Neuronal stem cell (in vitro differentiated cells): ENCODE measurements around the gene ARRDC3.
A peak's percentile ranks its signal among the peaks of the same experiment; 100 is the strongest.

Experiments used
- DNase-seq: peaks from one replicate; pipeline ENCODE4 v3.0.0-alpha.2; 2013; ENCODE audit warnings: low spot score
- H2AFZ ChIP-seq: one replicate; pipeline ENCODE4 v1.6.1; 2013; ENCODE audit warnings: mild to moderate bottlenecking, low read length, inconsistent platforms
- H2AK5ac ChIP-seq: 2 replicates; pipeline ENCODE4 v1.6.1; 2013; ENCODE audit warnings: low read depth, mild to moderate bottlenecking, inconsistent platforms, low read length, moderate library complexity, mixed read lengths
- H2BK120ac ChIP-seq: 2 replicates; pipeline ENCODE4 v1.6.1; 2013; ENCODE audit warnings: low read depth, mild to moderate bottlenecking, inconsistent platforms, low read length, moderate library complexity, mixed read lengths
- H2BK12ac ChIP-seq: one replicate; pipeline ENCODE4 v1.6.1; 2013; ENCODE audit warnings: low read length, inconsistent platforms
- H2BK15ac ChIP-seq: 2 replicates; pipeline ENCODE4 v1.6.1; 2013; ENCODE audit warnings: mild to moderate bottlenecking, low read length, inconsistent platforms, mixed read lengths
- H2BK5ac ChIP-seq: one replicate; pipeline ENCODE4 v1.6.1; 2013; ENCODE audit warnings: inconsistent platforms, mild to moderate bottlenecking, low read length, moderate library complexity
- H3K14ac ChIP-seq: one replicate; pipeline ENCODE4 v1.6.1; 2013; ENCODE audit warnings: low read length, inconsistent platforms
- H3K18ac ChIP-seq: 2 replicates; pipeline ENCODE4 v1.6.1; 2013; ENCODE audit warnings: low read length, inconsistent platforms
- H3K23ac ChIP-seq: 2 replicates; pipeline ENCODE4 v1.6.1; 2013; ENCODE audit warnings: low read depth, mild to moderate bottlenecking, mixed read lengths, low read length, inconsistent platforms; ENCODE audit not compliant: poor library complexity
- H3K27ac ChIP-seq: replicated peaks from 3 replicates; pipeline ENCODE4 v1.5.1; 2013; ENCODE audit warnings: low read length, inconsistent platforms
- H3K27me3 ChIP-seq, 3 experiments: 2 replicates each; pipeline ENCODE4 v1.6.1; 2013; ENCODE audit warnings: low read length in 3 of 3, mild to moderate bottlenecking in 2 of 3, inconsistent platforms in 1 of 3, low read depth in 1 of 3, mixed read lengths in 1 of 3, moderate library complexity in 1 of 3; ENCODE audit not compliant: control insufficient read depth in 3 of 3, insufficient read depth in 3 of 3
- H3K36me3 ChIP-seq, 2 donors: replicated peaks in 1 of 2; 2 replicates each; pipeline ENCODE4 v1.6.1; 2013; ENCODE audit warnings: low read length in 2 of 2; ENCODE audit not compliant: control insufficient read depth in 2 of 2, insufficient read depth in 2 of 2
- H3K4ac ChIP-seq: 2 replicates; pipeline ENCODE4 v1.6.1; 2013; ENCODE audit warnings: inconsistent platforms, mild to moderate bottlenecking, low read length, moderate library complexity
- H3K4me1 ChIP-seq, 2 donors: 1 replicate in 1 of 2; 2 replicates in 1 of 2; pipeline ENCODE4 v1.6.1; 2013; ENCODE audit warnings: low read length in 2 of 2, low read depth in 1 of 2; ENCODE audit not compliant: control insufficient read depth in 2 of 2, insufficient read depth in 1 of 2
- H3K4me2 ChIP-seq: one replicate; pipeline ENCODE4 v1.6.1; 2013; ENCODE audit warnings: mild to moderate bottlenecking, low read length, inconsistent platforms; ENCODE audit not compliant: insufficient read depth, poor library complexity, severe bottlenecking
- H3K4me3 ChIP-seq, 2 donors: 2 replicates each; pipeline ENCODE4 v1.5.1; 2013; ENCODE audit warnings: low read length in 2 of 2, mild to moderate bottlenecking in 2 of 2, inconsistent platforms in 1 of 2, moderate library complexity in 1 of 2
- H3K79me1 ChIP-seq: one replicate; pipeline ENCODE4 v1.6.1; 2013; ENCODE audit warnings: low read depth, mild to moderate bottlenecking, inconsistent platforms, low read length, moderate library complexity
- H3K9ac ChIP-seq: one replicate; pipeline ENCODE4 v1.6.1; 2013; ENCODE audit warnings: mild to moderate bottlenecking, low read depth, low read length, inconsistent platforms; ENCODE audit not compliant: poor library complexity
- H3K9me3 ChIP-seq, 2 donors: replicated peaks in 1 of 2; 2 replicates each; pipeline versions ENCODE3 to v1.6.1; 2013; ENCODE audit warnings: low read length in 2 of 2, mild to moderate bottlenecking in 2 of 2, inconsistent platforms in 1 of 2, low read depth in 1 of 2, mixed read lengths in 1 of 2, moderate library complexity in 1 of 2; ENCODE audit not compliant: control insufficient read depth in 2 of 2, insufficient read depth in 1 of 2
- H4K8ac ChIP-seq: one replicate; pipeline ENCODE4 v1.6.1; 2013; ENCODE audit warnings: low read depth, mild to moderate bottlenecking, inconsistent platforms, low read length, moderate library complexity
- H4K91ac ChIP-seq: one replicate; pipeline ENCODE4 v1.6.1; 2013; ENCODE audit warnings: low read length, low read depth, mild to moderate bottlenecking, inconsistent platforms; ENCODE audit not compliant: poor library complexity
- WGBS, 2 donors: extraction: QIAGEN DNeasy Blood & Tissue Kit; methylation state at CpG; one replicate each; pipeline ENCODE4 v1.1.7; 2013; ENCODE audit warnings: missing lambda C conversion rate in 2 of 2, mixed read lengths in 1 of 2; ENCODE audit not compliant: insufficient read length in 2 of 2, insufficient replicate concordance in 1 of 2; ENCODE audit errors: extremely low coverage in 2 of 2; 5-methylcytosine and 5-hydroxymethylcytosine counted together

Gene ARRDC3

GRCh38 chr5:91379246-91379913, 3.7 kb downstream of the ARRDC3 start:
- H2AFZ ChIP-seq = no peak overlapping the region
- no peaks in the 10 kb centered on the region for H3K9me3 ChIP-seq
- no peak overlapping the region for H3K4ac ChIP-seq
- H4K91ac ChIP-seq = no peak overlapping the region
- no peak for DNase-seq
- H2AK5ac ChIP-seq = no peak overlapping the region
- no peaks in the 10 kb centered on the region for H3K79me1 ChIP-seq
- no peak overlapping the region for H2BK15ac ChIP-seq
- no peak overlapping the region for H3K9ac ChIP-seq
- peak overlapping the region; percentile 96 for H3K27ac ChIP-seq
- no peaks in the 10 kb centered on the region for H3K27me3 ChIP-seq
- WGBS, 2 donors = no CpG with 5 or more reads among the region's 12 CpGs
- peaks cover 8 to 68% of the 10 kb centered on the region in 2 donors for H3K36me3 ChIP-seq
- no peak overlapping the region for H3K14ac ChIP-seq
- H3K23ac ChIP-seq = no peak overlapping the region
- peaks cover 0 to 13% of the 10 kb centered on the region in 2 donors for H3K4me1 ChIP-seq
- no peak overlapping the region for H2BK12ac ChIP-seq
- H2BK5ac ChIP-seq = no peak overlapping the region
- H3K4me2 ChIP-seq = peak overlapping the region; percentile 34
- H4K8ac ChIP-seq = no peak overlapping the region
- no peak overlapping the region for H2BK120ac ChIP-seq
- peak overlapping the region; percentile 48 to 78 for H3K4me3 ChIP-seq
- no peak overlapping the region for H3K18ac ChIP-seq

DNA sequence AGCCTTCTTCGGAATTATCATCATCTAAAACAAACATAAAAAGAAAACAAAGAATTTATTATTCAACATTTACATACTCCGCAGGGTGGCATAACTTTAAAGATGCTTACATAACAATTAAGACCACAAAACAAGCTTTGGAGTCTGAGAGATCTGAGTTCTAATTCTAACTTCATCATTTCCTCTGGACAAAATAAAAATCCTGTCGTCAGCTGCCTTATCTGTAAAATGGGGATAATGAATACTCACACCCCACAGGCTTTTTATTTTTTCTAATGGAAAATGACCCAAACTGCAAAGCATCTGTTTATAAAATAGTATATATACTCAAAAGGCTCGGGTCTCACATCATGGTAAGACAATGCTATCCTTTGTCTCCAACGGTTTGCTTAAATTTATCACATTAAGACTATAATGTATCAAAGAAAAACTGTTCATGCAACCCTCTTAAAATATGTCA, 4.3 kb downstream of the ARRDC3 start:
- WGBS, 2 donors = no CpG with 5 or more reads among the region's 5 CpGs
- H2BK5ac ChIP-seq = no peak overlapping the region

DNA sequence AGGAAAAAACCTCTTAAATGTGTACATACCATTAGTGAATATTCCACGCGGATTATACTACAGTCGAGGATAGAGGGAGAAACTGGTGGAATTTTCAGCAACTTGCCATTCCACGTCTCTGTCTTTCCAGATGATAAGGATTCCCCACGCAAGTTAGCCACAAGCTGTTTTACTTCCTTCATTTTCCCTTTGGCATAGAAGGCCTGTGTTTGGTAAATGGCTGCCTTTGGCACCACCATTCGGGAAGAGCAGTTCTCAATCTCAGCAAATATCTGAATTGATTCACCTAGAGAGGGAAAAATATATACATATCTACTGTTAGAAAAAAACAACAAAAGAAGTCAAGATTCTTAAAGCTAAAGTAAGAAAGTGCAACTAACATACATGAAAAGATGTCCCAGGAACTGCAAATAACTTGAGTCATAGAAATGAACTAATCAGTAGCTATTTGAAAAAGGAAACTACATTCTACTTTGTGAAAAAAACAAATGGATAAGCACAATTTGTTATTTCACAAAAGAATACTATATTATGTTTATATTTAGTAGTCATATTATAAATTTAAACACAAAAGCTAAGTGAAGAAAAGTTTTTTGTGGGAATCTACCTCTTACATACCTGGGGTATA, 8.1 kb downstream of the ARRDC3 start:
- Histone ChIP-seq H3K27me3 (no peaks in the 10 kb centered on the region), H3K23ac (no peak overlapping the region), H3K4me1 (peaks cover 0 to 13% of the 10 kb centered on the region in 2 donors), H2BK15ac (no peak overlapping the region), H2AK5ac (no peak overlapping the region), H2BK12ac (no peak overlapping the region), H2BK5ac (no peak overlapping the region), H3K4ac (no peak overlapping the region), H2AFZ (no peak overlapping the region), H2BK120ac (no peak overlapping the region), H3K4me2 (no peak overlapping the region), H3K27ac (no peak overlapping the region), H3K79me1 (no peaks in the 10 kb centered on the region), H3K4me3 (no peak overlapping the region), H3K9ac (no peak overlapping the region), H4K8ac (no peak overlapping the region), H3K9me3 (no peaks in the 10 kb centered on the region), H4K91ac (no peak overlapping the region), H3K14ac (no peak overlapping the region), H3K18ac (no peak overlapping the region), H3K36me3 (peaks cover 24 to 93% of the 10 kb centered on the region in 2 donors)
- DNase-seq = no peak
- WGBS, 2 donors = no CpG with 5 or more reads among the region's 6 CpGs

More for the DNA sequence above, 4.3 kb downstream of the ARRDC3 start:
- Histone ChIP-seq H4K8ac (no peak overlapping the region), H3K79me1 (no peaks in the 10 kb centered on the region), H3K18ac (no peak overlapping the region), H2BK12ac (no peak overlapping the region), H3K9ac (no peak overlapping the region), H3K27me3 (no peaks in the 10 kb centered on the region), H3K36me3 (peaks cover 10 to 74% of the 10 kb centered on the region in 2 donors), H3K4me3 (peak overlapping the region in 1 of 2 donors; percentile 48), H2AFZ (no peak overlapping the region), H3K4ac (no peak overlapping the region), H4K91ac (no peak overlapping the region), H2BK15ac (no peak overlapping the region), H3K23ac (no peak overlapping the region), H3K9me3 (no peaks in the 10 kb centered on the region), H3K27ac (no peak overlapping the region), H2BK120ac (no peak overlapping the region), H2AK5ac (no peak overlapping the region), H3K4me1 (peaks cover 0 to 13% of the 10 kb centered on the region in 2 donors), H3K14ac (no peak overlapping the region), H3K4me2 (no peak overlapping the region)
- DNase-seq = no peak

DNA sequence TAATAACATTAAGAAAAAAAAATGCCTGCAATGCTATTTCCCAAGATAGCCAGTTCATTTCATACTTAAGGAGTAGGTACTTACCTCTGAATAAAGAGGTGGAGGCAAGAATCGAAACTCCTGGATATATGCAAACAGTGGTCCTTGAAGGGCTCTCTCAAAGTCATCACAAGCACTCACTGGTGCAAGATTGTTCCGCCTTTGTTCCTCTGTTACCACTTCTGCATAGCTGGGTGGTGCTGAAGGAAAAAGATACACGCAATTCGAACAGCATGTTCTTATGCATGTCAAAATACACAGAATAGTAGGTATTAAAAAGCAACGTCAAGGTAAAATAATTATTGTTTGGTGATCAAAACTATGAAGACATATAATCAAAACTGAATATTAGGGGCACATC, 9.5 kb downstream of the ARRDC3 start:
- Histone ChIP-seq H2BK120ac (no peak overlapping the region), H3K9ac (no peak overlapping the region), H3K79me1 (no peaks in the 10 kb centered on the region), H3K36me3 (peaks cover 26 to 100% of the 10 kb centered on the region in 2 donors), H2AK5ac (no peak overlapping the region), H3K14ac (no peak overlapping the region), H3K4me1 (peaks cover 0 to 13% of the 10 kb centered on the region in 2 donors), H3K18ac (no peak overlapping the region), H3K27me3 (no peaks in the 10 kb centered on the region), H3K4me2 (no peak overlapping the region), H2BK12ac (no peak overlapping the region), H2BK15ac (no peak overlapping the region), H3K4ac (no peak overlapping the region), H3K27ac (no peak overlapping the region), H4K8ac (no peak overlapping the region), H2AFZ (no peak overlapping the region), H3K9me3 (no peaks in the 10 kb centered on the region), H3K23ac (no peak overlapping the region), H3K4me3 (no peak overlapping the region), H2BK5ac (no peak overlapping the region), H4K91ac (no peak overlapping the region)
- DNase-seq = no peak
- no CpG with 5 or more reads among the region's 5 CpGs for WGBS, 2 donors
